GM23338 (cell line): ENCODE data around the gene RAB7B. TPM values are rescaled to one million over a fixed set of nuclear protein-coding genes. Genes with fewer than 3 reads are reported as not detected.

Source experiments
- ETS1 ChIP-seq: IDR thresholded peaks from 2 replicates; pipeline ENCODE4 v1.6.1; 2016; ENCODE audit warnings: antibody characterized with exemption
- EZH2 ChIP-seq: fragments of 200-600 bp; sonication (generic); IDR thresholded peaks from one replicate; pipeline ENCODE4 v1.8.0; 2017; ENCODE audit warnings: antibody characterized with exemption, mild to moderate bottlenecking, low read depth; ENCODE audit not compliant: unreplicated experiment
- EZH2phosphoT487 ChIP-seq: fragments of 200-600 bp; sonication (generic); IDR thresholded peaks from one replicate; pipeline ENCODE4 v1.8.1; 2018; ENCODE audit warnings: antibody characterized with exemption; ENCODE audit not compliant: unreplicated experiment
- JUNB ChIP-seq: IDR thresholded peaks from one replicate; pipeline ENCODE4 v1.6.1; 2016; ENCODE audit warnings: antibody characterized with exemption; ENCODE audit not compliant: unreplicated experiment
- NANOG ChIP-seq: IDR thresholded peaks from 2 replicates; pipeline ENCODE4 v1.6.1; 2016; ENCODE audit warnings: antibody characterized with exemption, borderline replicate concordance
- REST ChIP-seq: IDR thresholded peaks from one replicate; pipeline ENCODE4 v1.6.1; 2018; ENCODE audit warnings: antibody characterized with exemption; ENCODE audit not compliant: unreplicated experiment
- ZNF331 ChIP-seq: fragments of 250-450 bp; sonication (Bioruptor Pico); IDR thresholded peaks from 2 replicates; pipeline ENCODE4 v1.5.0; 2020; ENCODE audit warnings: low read depth, mild to moderate bottlenecking, moderate library complexity
- ZNF462 ChIP-seq: fragments of 250-450 bp; sonication (Bioruptor Pico); IDR thresholded peaks from 2 replicates; pipeline ENCODE4 v1.5.0; 2020; ENCODE audit warnings: mild to moderate bottlenecking, moderate library complexity
- polyA plus RNA-seq: library from polyadenylated mRNA; unstranded; fragments of >200 nt; fragmentation: Nextera tagmentation; extraction: Ambion mirVana; gene quantifications from 2 replicates; pipeline ENCODE4 v1.2.1, GENCODE V29; 2016
- total RNA-seq: library from RNA; depleted of rRNA; stranded (reverse); fragments of >200 nt; shearing (Covaris generic); gene quantifications from 2 replicates; pipeline ENCODE4 v1.2.3, GENCODE V29; 2014

RAB7B gene
- total and polyA plus RNA-seq, 2 experiments from 2014 or later, result not detected

GRCh38 chr1:206003854-206004800 lies 932 bp upstream of the RAB7B start (continued):
- no peak for TF ChIP-seq ZNF462 (CRISPR knock-in tag)
- TF ChIP-seq ETS1, result no peak
- no peak for TF ChIP-seq EZH2
- no peak for TF ChIP-seq REST
- no peak for TF ChIP-seq ZNF331 (CRISPR knock-in tag)
- no peak for TF ChIP-seq JUNB
- no peak for TF ChIP-seq EZH2phosphoT487
- no peak for TF ChIP-seq NANOG
